Measurements from ENCODE around the gene CACNB2.
A peak's percentile ranks its signal among the peaks of the same experiment; 100 is the strongest.

The CACNB2 gene

DNA sequence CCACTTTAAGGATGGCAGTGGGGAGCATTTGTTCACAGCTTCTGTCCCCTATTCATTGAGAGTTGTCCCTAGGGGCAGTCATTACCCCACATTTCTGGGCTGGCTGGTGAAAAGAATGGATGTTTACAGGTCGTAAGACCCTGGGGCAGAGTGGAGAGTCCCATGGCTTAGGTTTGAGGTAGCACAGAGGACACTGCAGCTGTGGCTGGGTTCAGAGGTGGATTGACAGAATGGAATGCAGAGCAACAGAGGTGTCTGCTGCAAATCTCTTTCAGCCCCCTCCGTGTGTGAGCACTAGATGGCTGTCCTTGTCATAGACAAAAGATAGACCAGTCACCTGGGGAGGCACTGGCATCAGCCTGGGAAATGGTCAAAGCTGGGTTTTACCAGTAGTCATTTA is 141.9 kb downstream of the CACNB2 start:
- DNase-seq (ENCODE audit: low spot score in 2 of 2) (no peak), ATAC-seq (ENCODE audit: low read depth) (no peak)
- Mint-ChIP-seq H3K9me3 (no peaks in the 10 kb centered on the region), H3K27ac (no peak overlapping the region), H3K4me1 (no peaks in the 10 kb centered on the region), H3K36me3 (no peaks in the 10 kb centered on the region), H3K4me3 (no peak overlapping the region), H3K27me3 (peaks cover 1% of the 10 kb centered on the region)

- no peak for DNase-seq (ENCODE audit: low spot score in 2 of 2)
- peaks cover 4% of the 10 kb centered on the region for H3K4me1 Mint-ChIP-seq
Measured at GRCh38 chr10:18290651-18291313, 150.6 kb downstream of the CACNB2 start.

DNA sequence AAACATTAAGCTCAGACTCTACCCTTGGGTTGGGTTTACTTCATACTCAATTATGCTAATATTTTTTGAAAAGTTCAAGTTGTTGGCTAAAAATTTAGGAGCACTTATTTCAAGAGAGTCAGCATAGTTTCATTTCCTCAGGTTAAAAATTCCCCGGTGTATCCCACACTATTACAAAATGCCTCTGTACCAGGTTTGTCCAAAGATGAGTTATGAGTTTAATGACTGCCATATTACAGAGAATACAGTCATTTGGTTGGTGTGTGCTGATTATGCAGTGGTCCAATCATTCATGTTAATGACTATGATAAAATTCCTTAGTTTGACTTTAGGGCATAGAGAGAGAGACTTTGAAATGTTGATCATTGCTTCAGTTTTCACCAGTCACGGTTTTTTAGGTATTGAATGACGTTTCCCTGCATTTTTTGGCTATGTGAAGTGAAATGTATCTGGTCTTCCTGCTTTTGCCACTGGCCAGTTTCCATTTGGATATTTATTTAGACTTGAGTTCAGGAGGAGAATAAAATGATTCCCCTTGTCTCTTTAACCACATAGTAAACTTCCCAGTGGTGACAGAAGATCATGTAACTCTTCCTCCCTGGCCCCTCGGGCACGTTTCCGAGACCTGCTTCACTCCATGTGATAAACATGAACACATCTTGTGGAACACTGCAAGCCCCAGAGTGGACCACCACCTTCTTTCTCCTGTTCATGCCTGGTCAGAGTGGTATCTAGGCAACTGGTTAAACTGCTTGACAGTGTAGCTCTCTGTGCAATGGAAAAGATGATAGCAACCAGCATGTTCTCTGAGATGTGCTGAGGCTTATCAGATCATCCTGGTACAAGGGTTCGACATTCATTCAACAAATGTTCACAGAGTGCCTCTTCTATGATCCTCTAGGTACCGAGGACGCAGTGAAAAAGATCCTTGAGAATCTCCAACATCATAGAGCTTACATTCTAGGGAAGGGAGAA is 153.6 kb downstream of the CACNB2 start:
- H3K36me3 Mint-ChIP-seq, result no peaks in the 10 kb centered on the region
- H3K27ac Mint-ChIP-seq, result no peak overlapping the region
- ATAC-seq (ENCODE audit: low read depth), result no peak
- no peaks in the 10 kb centered on the region for H3K27me3 Mint-ChIP-seq
- H3K9me3 Mint-ChIP-seq, result no peaks in the 10 kb centered on the region
- no peak overlapping the region for H3K4me3 Mint-ChIP-seq
- H3K4me1 Mint-ChIP-seq, result peaks cover 4% of the 10 kb centered on the region
- DNase-seq (ENCODE audit: low spot score in 2 of 2), result no peak

More at GRCh38 chr10:18290651-18291313, 150.6 kb downstream of the CACNB2 start:
- ATAC-seq (ENCODE audit: low read depth), result no peak
- H3K4me3 Mint-ChIP-seq, result no peak overlapping the region
- H3K9me3 Mint-ChIP-seq, result no peaks in the 10 kb centered on the region
- H3K27me3 Mint-ChIP-seq, result no peaks in the 10 kb centered on the region
- no peaks in the 10 kb centered on the region for H3K36me3 Mint-ChIP-seq
- no peak overlapping the region for H3K27ac Mint-ChIP-seq

- H3K27me3 Mint-ChIP-seq, result no peaks in the 10 kb centered on the region
- H3K36me3 Mint-ChIP-seq, result no peaks in the 10 kb centered on the region
- no peak overlapping the region for H3K4me3 Mint-ChIP-seq
- DNase-seq (ENCODE audit: low spot score in 2 of 2) (no peak), ATAC-seq (ENCODE audit: low read depth) (peak; percentile 38)
- H3K9me3 Mint-ChIP-seq, result no peaks in the 10 kb centered on the region
- H3K4me1 Mint-ChIP-seq, result peaks cover 4% of the 10 kb centered on the region
- no peak overlapping the region for H3K27ac Mint-ChIP-seq
Measured at GRCh38 chr10:18294633-18295032, 154.4 kb downstream of the CACNB2 start.

- no peak for DNase-seq (ENCODE audit: low spot score in 2 of 2)
- no peak overlapping the region for H3K4me3 Mint-ChIP-seq
- no peaks in the 10 kb centered on the region for H3K36me3 Mint-ChIP-seq
- no peak overlapping the region for H3K27ac Mint-ChIP-seq
- H3K27me3 Mint-ChIP-seq, result no peaks in the 10 kb centered on the region
- H3K9me3 Mint-ChIP-seq, result no peaks in the 10 kb centered on the region
- H3K4me1 Mint-ChIP-seq, result peaks cover 4% of the 10 kb centered on the region
- no peak for ATAC-seq (ENCODE audit: low read depth)
Measured at GRCh38 chr10:18297659-18298058, 157.4 kb downstream of the CACNB2 start.

DNA sequence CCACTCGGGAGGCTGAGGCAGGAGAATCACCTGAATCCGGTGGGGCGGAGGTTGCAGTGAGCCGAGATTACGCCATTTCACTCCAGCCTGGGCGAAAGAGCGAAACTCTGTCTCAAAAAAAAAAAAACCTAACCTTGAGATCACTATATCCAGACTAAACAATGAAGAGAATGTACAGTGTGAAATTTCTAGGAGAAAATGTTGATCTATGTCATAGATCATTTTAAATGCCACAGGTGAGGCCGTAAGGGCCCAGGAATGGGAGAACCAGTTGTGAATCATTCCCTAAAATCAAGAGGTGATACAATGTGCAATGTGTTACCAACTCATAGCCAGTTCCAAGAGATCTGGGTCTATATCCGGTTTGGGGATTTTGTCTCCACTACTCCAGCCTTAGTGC is 158.0 kb downstream of the CACNB2 start:
- no peaks in the 10 kb centered on the region for H3K36me3 Mint-ChIP-seq
- DNase-seq (ENCODE audit: low spot score in 2 of 2) (no peak), ATAC-seq (ENCODE audit: low read depth) (no peak)
- no peak overlapping the region for H3K27ac Mint-ChIP-seq
- H3K4me3 Mint-ChIP-seq, result no peak overlapping the region
- H3K27me3 Mint-ChIP-seq, result no peaks in the 10 kb centered on the region
- H3K4me1 Mint-ChIP-seq, result peaks cover 4% of the 10 kb centered on the region
- H3K9me3 Mint-ChIP-seq, result no peaks in the 10 kb centered on the region

DNA sequence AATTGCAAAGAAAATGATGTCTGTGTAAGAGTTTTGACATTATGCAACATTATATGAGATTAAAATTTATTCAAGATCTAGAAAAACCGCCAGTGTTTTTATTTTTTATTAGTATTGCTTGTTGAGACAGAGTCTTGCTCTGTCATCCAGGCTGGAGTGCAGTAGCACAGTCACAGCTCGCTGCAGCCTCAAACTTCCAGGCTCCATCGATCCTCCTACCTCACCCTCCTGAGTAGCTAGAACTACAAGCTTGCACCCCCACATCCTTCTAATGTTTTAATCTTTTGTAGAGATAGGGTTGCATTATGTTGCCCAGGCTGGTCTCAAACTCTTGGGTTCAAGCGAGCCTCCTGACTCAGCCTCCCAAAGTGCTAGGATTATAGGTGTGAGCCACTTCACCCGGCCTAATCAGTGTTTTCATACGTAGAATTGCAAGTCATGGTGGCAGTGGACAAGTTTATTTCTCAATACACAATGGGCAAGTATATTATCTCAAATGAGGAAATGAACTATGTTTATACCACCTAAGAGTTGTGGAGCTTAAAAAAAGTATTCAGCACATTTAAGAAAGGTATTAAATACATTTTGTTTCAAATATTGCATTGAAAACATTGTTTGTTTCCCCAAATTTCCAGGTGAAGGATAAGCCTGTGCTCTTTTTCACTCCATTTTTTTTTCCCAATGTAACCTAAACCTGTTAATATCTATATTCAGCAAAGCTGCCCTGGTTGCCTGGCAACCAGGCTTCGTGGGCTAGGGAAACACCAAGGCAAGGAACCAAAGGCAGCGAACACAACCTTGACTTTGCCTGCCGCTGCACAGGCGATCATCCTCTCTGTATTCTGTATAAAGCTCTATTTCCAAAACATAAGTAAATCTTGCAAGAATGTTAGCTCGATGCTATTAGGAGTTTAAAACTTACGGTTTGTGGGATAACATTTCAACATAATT is 163.9 kb downstream of the CACNB2 start:
- no peaks in the 10 kb centered on the region for H3K4me1 Mint-ChIP-seq
- H3K27me3 Mint-ChIP-seq, result no peaks in the 10 kb centered on the region
- no peak overlapping the region for H3K27ac Mint-ChIP-seq
- ATAC-seq (ENCODE audit: low read depth) (no peak), DNase-seq (ENCODE audit: low spot score in 2 of 2) (no peak)
- H3K9me3 Mint-ChIP-seq, result peaks cover 5% of the 10 kb centered on the region
- H3K36me3 Mint-ChIP-seq, result no peaks in the 10 kb centered on the region
- no peak overlapping the region for H3K4me3 Mint-ChIP-seq

DNA sequence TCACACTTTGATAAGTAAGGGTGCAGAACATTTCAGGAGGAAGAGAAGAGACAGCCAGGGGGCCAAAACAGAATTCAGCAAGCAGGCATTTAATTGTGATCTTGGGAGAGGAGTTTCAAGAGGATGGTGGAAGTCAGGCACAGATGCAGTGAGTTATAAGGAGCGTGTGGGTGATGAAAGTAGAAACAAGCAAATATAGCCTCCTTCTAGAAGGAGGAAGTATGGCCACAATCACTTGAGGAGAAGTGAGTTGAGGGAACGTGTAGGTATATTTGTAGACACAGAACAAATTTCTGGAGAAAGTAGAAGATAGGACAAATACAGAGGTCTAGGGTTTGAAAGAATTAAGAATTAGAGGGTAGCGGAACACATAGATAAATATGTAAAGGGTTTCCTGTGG is 165.8 kb downstream of the CACNB2 start:
- DNase-seq (ENCODE audit: low spot score in 2 of 2) (no peak), ATAC-seq (ENCODE audit: low read depth) (no peak)
- no peaks in the 10 kb centered on the region for H3K36me3 Mint-ChIP-seq
- H3K27me3 Mint-ChIP-seq, result no peaks in the 10 kb centered on the region
- H3K4me3 Mint-ChIP-seq, result no peak overlapping the region
- H3K9me3 Mint-ChIP-seq, result peaks cover 5% of the 10 kb centered on the region
- H3K4me1 Mint-ChIP-seq, result no peaks in the 10 kb centered on the region
- no peak overlapping the region for H3K27ac Mint-ChIP-seq

- no peak for ATAC-seq (ENCODE audit: low read depth)
- Mint-ChIP-seq H3K9me3 (peaks cover 5% of the 10 kb centered on the region), H3K27ac (no peak overlapping the region), H3K4me1 (no peaks in the 10 kb centered on the region), H3K27me3 (no peaks in the 10 kb centered on the region), H3K4me3 (no peak overlapping the region), H3K36me3 (no peaks in the 10 kb centered on the region)
- no peak for DNase-seq (ENCODE audit: low spot score in 2 of 2)
Measured at GRCh38 chr10:18308600-18308999, 168.4 kb downstream of the CACNB2 start.

GRCh38 chr10:18310761-18311160 is 170.5 kb downstream of the CACNB2 start:
- H3K27ac Mint-ChIP-seq, result no peak overlapping the region
- no peaks in the 10 kb centered on the region for H3K27me3 Mint-ChIP-seq
- H3K36me3 Mint-ChIP-seq, result no peaks in the 10 kb centered on the region
- DNase-seq (ENCODE audit: low spot score in 2 of 2), result no peak
- no peak overlapping the region for H3K4me3 Mint-ChIP-seq
- H3K9me3 Mint-ChIP-seq, result peaks cover 5% of the 10 kb centered on the region
- no peaks in the 10 kb centered on the region for H3K4me1 Mint-ChIP-seq
- ATAC-seq (ENCODE audit: low read depth), result no peak

DNA sequence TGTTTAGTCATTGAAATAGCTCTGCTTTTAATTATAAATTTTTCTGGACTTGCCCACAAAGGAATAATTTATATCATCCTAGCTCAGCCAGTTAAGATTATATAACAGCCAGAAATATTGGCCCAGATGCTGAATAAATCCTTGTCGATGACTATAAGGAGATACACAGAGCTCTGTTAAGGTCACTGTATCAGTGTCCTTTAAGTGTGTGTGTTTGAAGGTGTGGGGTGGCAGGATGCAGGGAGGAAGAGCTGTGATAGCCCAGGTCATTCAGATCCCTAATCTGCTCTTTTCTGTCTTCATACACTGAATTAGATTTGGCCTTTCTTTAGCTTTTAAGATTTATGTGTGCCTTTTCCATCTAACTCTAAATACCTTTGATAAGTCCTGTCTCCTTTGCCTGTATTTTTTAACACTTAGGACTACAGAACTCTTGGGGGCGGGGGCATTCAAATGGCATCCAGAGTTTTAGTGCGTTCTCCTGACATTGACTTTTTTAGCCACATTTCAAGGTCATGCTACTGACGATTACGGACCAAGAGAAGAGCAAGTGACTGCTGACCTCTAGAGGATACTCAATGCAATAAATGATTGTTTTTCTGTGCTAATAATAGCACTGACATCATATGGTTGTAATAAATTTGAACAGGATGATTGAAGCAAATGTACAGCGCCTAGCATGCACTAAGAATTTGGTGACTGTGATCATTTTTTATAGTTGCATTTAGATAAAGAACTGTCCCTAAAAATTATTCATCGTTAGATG is 172.3 kb downstream of the CACNB2 start:
- Mint-ChIP-seq H3K4me1 (no peaks in the 10 kb centered on the region), H3K36me3 (no peaks in the 10 kb centered on the region), H3K9me3 (no peaks in the 10 kb centered on the region), H3K4me3 (no peak overlapping the region), H3K27me3 (no peaks in the 10 kb centered on the region), H3K27ac (no peak overlapping the region)
- DNase-seq (ENCODE audit: low spot score in 2 of 2) (no peak), ATAC-seq (ENCODE audit: low read depth) (peak; percentile 29)

DNA sequence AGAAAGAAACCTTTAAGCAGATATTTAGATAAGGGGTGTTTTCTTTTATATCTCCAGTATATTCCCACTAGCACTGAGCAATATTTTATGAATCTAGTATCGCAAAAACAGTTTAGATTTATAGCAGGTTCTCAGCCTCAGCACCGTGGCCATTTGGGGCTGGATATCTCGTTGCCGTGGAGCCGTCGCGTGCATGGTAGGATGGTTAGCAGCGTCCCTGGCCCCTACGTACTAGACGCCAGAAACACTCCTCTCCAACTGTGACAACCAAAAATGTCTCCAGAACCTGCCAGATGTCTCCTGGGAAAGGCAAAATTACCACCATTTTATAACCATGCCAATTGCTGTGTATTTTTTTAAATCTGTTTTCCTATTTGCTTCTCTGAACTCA is 172.9 kb downstream of the CACNB2 start:
- Mint-ChIP-seq H3K36me3 (no peaks in the 10 kb centered on the region), H3K4me3 (no peak overlapping the region), H3K9me3 (no peaks in the 10 kb centered on the region), H3K27me3 (no peaks in the 10 kb centered on the region), H3K27ac (no peak overlapping the region), H3K4me1 (no peaks in the 10 kb centered on the region)
- no peak for ATAC-seq (ENCODE audit: low read depth)
- no peak for DNase-seq (ENCODE audit: low spot score in 2 of 2)

GRCh38 chr10:18313626-18314025 is 173.4 kb downstream of the CACNB2 start:
- H3K9me3 Mint-ChIP-seq, result no peaks in the 10 kb centered on the region
- no peaks in the 10 kb centered on the region for H3K36me3 Mint-ChIP-seq
- H3K4me3 Mint-ChIP-seq, result no peak overlapping the region
- DNase-seq (ENCODE audit: low spot score in 2 of 2) (no peak), ATAC-seq (ENCODE audit: low read depth) (no peak)
- no peaks in the 10 kb centered on the region for H3K27me3 Mint-ChIP-seq
- no peak overlapping the region for H3K27ac Mint-ChIP-seq
- no peaks in the 10 kb centered on the region for H3K4me1 Mint-ChIP-seq

All from memory B cell (primary cell).